HCT116 (cell line): ENCODE measurements around the gene UGT1A7. TPM values are rescaled to one million over a fixed set of nuclear protein-coding genes. Genes with fewer than 3 reads are reported as not detected.
"Not testable (repeated sequence)": the region's sequence is repeated elsewhere in the genome, so short reads cannot be mapped to it uniquely, and the experiment has no call there.

ENCODE experiments used
- ATAC-seq: fragments of 200-7000 bp; cut with Tn5 transposase; 2 replicates; pipeline ENCODE4 v1.9.1; 2020; ENCODE audit warnings: mild to moderate bottlenecking, moderate library complexity
- BruUV-seq: library from RNA; stranded (reverse); fragments of 400-500 nt; replicated peaks from 2 replicates; lab custom pipeline; 2021; lab: Mats Ljungman, UMichigan
- CTCF ChIA-PET: fragments of 300-600 bp; sonication (Branson Sonifier 250); formaldehyde crosslinking; loops from one replicate; lab custom pipeline; 2021; ENCODE audit warnings: antibody characterized with exemption; lab: Charles Lee
- POLR2A ChIA-PET: fragments of 300-600, 350-600 bp; sonication (Branson Sonifier 250); formaldehyde crosslinking; loops from one replicate; lab custom pipeline; 2021; ENCODE audit warnings: antibody characterized with exemption; lab: Charles Lee
- RAD21 ChIA-PET, 2 experiments: fragments of 300-600 bp; sonication (Branson Sonifier 250); formaldehyde crosslinking; loops; one replicate each; lab custom pipeline; 2023; ENCODE audit warnings: low total read pairs in 2 of 2; ENCODE audit not compliant: uncharacterized antibody in 2 of 2, unreplicated experiment in 2 of 2, low non-redundant PET in 1 of 2; lab: Charles Lee
- DNase-seq: peaks from one replicate; pipeline ENCODE4 v3.0.0-alpha.2; 2010; ENCODE audit warnings: low read depth, low spot score
- H2AFZ ChIP-seq: fragments of 200-600 bp; shearing (Covaris generic), sonication (generic); 2 replicates; pipeline ENCODE4 v1.6.1; 2017; ENCODE audit warnings: low read depth, mixed run types, mixed read lengths, antibody characterized with exemption, low read length; ENCODE audit not compliant: poor library complexity, severe bottlenecking
- H3K27ac ChIP-seq: 2 replicates; pipeline ENCODE4 v1.5.1; 2012; ENCODE audit warnings: low read depth, low read length
- H3K27me3 ChIP-seq: fragments of 200-600 bp; sonication (generic); 2 replicates; pipeline ENCODE4 v1.6.1; 2016; ENCODE audit warnings: mixed run types, low read length, mixed read lengths; ENCODE audit not compliant: insufficient read depth
- H3K36me3 ChIP-seq, 2 experiments: fragments of 200-500 bp in 1 of 2; fragments of 200-600 bp in 1 of 2; sonication (Bioruptor generic) in 1 of 2; sonication (generic) in 1 of 2; 2 replicates each; pipeline versions ENCODE4 v1.5.1 to v1.6.1; 2014 to 2016; ENCODE audit warnings: low read length in 2 of 2, inconsistent platforms in 1 of 2, mixed read lengths in 1 of 2, mixed run types in 1 of 2; ENCODE audit not compliant: insufficient read depth in 2 of 2, control insufficient read depth in 1 of 2
- H3K4me1 ChIP-seq, 2 experiments: fragments of 200-600 bp in 1 of 2; sonication (generic) in 1 of 2; 2 replicates each; pipeline versions ENCODE4 v1.5.1 to v1.6.1; 2012 to 2017; ENCODE audit warnings: low read length in 2 of 2, inconsistent platforms in 1 of 2, mild to moderate bottlenecking in 1 of 2, mixed read lengths in 1 of 2, mixed run types in 1 of 2, moderate library complexity in 1 of 2; ENCODE audit not compliant: insufficient read depth in 2 of 2, control insufficient read depth in 1 of 2
- H3K4me2 ChIP-seq: fragments of 200-600 bp; sonication (generic); 2 replicates; pipeline ENCODE4 v1.6.1; 2017; ENCODE audit warnings: mixed run types, low read length, mixed read lengths
- H3K4me3 ChIP-seq, 2 experiments: fragments of 200-600 bp in 1 of 2; sonication (generic) in 1 of 2; replicated peaks in 1 of 2; 2 replicates each; pipeline ENCODE4 v1.5.1; 2011 to 2016; ENCODE audit warnings: low read length in 2 of 2, control low read depth in 1 of 2, low read depth in 1 of 2, mild to moderate bottlenecking in 1 of 2, mixed read lengths in 1 of 2, mixed run types in 1 of 2
- H3K79me2 ChIP-seq: fragments of 200-600 bp; sonication (generic); 2 replicates; pipeline ENCODE4 v1.6.1; 2017; ENCODE audit warnings: mild to moderate bottlenecking, mixed run types, low read length, moderate library complexity, mixed read lengths; ENCODE audit not compliant: insufficient read depth
- H3K9ac ChIP-seq: fragments of 200-600 bp; sonication (generic); 2 replicates; pipeline ENCODE4 v1.6.1; 2016; ENCODE audit warnings: low read length, mixed read lengths
- H3K9me2 ChIP-seq: fragments of 200-600 bp; sonication (generic), shearing (Covaris generic); 2 replicates; pipeline ENCODE4 v1.6.1; 2017; ENCODE audit warnings: mixed run types, mild to moderate bottlenecking, moderate library complexity; ENCODE audit not compliant: insufficient read depth
- H3K9me3 ChIP-seq, 2 experiments: fragments of 200-500 bp in 1 of 2; fragments of 200-600 bp in 1 of 2; sonication (Bioruptor generic) in 1 of 2; sonication (generic) in 1 of 2; 2 replicates each; pipeline ENCODE4 v1.6.1; 2014 to 2017; ENCODE audit warnings: low read length in 2 of 2, mixed read lengths in 2 of 2, inconsistent platforms in 1 of 2, low read depth in 1 of 2, mild to moderate bottlenecking in 1 of 2, mixed run types in 1 of 2, moderate library complexity in 1 of 2; ENCODE audit not compliant: control insufficient read depth in 1 of 2, insufficient read depth in 1 of 2
- H4K20me1 ChIP-seq: fragments of 200-600 bp; sonication (generic), shearing (Covaris generic); 2 replicates; pipeline ENCODE4 v1.6.1; 2017; ENCODE audit warnings: mixed run types, mild to moderate bottlenecking, moderate library complexity; ENCODE audit not compliant: insufficient read depth
- ELF1 ChIP-seq: IDR thresholded peaks from 2 replicates; pipeline ENCODE4 v1.6.1; 2012; ENCODE audit warnings: low read depth, borderline replicate concordance
- JUND ChIP-seq: IDR thresholded peaks from 2 replicates; pipeline ENCODE4 v1.6.1; 2012
- RAD21 ChIP-seq: IDR thresholded peaks from 2 replicates; pipeline ENCODE4 v1.6.1; 2012; ENCODE audit warnings: low read depth, mild to moderate bottlenecking
- SIN3A ChIP-seq: IDR thresholded peaks from 2 replicates; pipeline ENCODE4 v1.6.1; 2012; ENCODE audit warnings: low read depth
- intact Hi-C: fragments of 100-400 bp; cut with micrococcal nuclease; formaldehyde crosslinking; loops from 2 replicates; pipeline ENCODE4 v1.10.0; 2022
- total RNA-seq: library from RNA; stranded (reverse); gene quantifications from one replicate; pipeline ENCODE4 v1.2.1, GENCODE V29; 2021; ENCODE audit not compliant: unreplicated experiment
- TF ChIP-seq, protein P1 (sequence below), 3 experiments: fragments of 200-600 bp in 1 of 3; sonication (generic) in 1 of 3; IDR thresholded peaks in 2 of 3; conservative IDR thresholded peaks in 1 of 3; 2 replicates each; pipeline ENCODE4 v1.5.1; 2012 to 2017; ENCODE audit warnings: low read depth in 2 of 3, low read length in 2 of 3, antibody characterized with exemption in 1 of 3, borderline replicate concordance in 1 of 3, control low read depth in 1 of 3, mild to moderate bottlenecking in 1 of 3, mixed read lengths in 1 of 3, mixed run types in 1 of 3, moderate library complexity in 1 of 3; ENCODE audit not compliant: insufficient read depth in 1 of 3
- TF ChIP-seq, protein P2 (sequence below): IDR thresholded peaks from 2 replicates; pipeline ENCODE4 v1.6.1; 2011; ENCODE audit warnings: mild to moderate bottlenecking, low read length, moderate library complexity; ENCODE audit not compliant: insufficient replicate concordance; ENCODE audit errors: extremely low read depth

The UGT1A7 gene
- total RNA-seq, 1 experiment from 2014 or later: not detected

DNA sequence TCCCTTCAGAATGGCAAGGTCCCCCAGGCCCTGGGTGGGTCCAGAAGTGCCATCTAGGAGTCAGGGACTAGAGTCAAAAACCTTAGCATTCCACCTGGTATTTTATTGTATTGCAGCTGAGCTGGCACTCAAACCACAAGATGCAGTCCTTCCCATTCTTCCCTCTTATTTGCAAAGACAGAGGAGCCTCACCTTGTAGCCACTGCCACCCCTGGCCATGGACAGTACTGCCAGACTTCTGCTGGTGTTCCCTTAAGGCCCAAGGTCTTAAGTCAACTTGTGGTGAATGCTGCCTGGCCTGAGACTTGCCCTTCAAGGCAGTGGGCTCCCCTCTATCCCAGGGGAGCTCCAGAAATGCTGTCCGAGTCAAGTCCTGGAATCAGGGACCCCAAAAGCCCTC is 38.6 kb upstream of the UGT1A7 start:
- H3K9me3 ChIP-seq: no peaks in the 10 kb centered on the region; a peak in 1 of 4 replicates
- H3K36me3 ChIP-seq: no peaks in the 10 kb centered on the region
- ChIA-PET RAD21 (no interaction called here), POLR2A (no interaction called here), CTCF (no interaction called here)
- TF ChIP-seq, protein P1, sequence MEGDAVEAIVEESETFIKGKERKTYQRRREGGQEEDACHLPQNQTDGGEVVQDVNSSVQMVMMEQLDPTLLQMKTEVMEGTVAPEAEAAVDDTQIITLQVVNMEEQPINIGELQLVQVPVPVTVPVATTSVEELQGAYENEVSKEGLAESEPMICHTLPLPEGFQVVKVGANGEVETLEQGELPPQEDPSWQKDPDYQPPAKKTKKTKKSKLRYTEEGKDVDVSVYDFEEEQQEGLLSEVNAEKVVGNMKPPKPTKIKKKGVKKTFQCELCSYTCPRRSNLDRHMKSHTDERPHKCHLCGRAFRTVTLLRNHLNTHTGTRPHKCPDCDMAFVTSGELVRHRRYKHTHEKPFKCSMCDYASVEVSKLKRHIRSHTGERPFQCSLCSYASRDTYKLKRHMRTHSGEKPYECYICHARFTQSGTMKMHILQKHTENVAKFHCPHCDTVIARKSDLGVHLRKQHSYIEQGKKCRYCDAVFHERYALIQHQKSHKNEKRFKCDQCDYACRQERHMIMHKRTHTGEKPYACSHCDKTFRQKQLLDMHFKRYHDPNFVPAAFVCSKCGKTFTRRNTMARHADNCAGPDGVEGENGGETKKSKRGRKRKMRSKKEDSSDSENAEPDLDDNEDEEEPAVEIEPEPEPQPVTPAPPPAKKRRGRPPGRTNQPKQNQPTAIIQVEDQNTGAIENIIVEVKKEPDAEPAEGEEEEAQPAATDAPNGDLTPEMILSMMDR (IDR thresholded peaks at IDR 0.05 in 2 of 3, conservative IDR thresholded peaks at IDR 0.05 in 1 of 3; ENCODE audit: borderline replicate concordance in 1 of 3, insufficient read depth in 1 of 3, low read depth in 2 of 3, low read length in 2 of 3): peak in 2 of 3 experiments; percentile 50 to 52; a peak in 4 of 6 replicates
- no peak for TF ChIP-seq JUND
- TF ChIP-seq RAD21: peak; percentile 8; the same call in 1 of the 2 replicates
- TF ChIP-seq SIN3A: no peak
- TF ChIP-seq ELF1: no peak
- TF ChIP-seq, protein P2, sequence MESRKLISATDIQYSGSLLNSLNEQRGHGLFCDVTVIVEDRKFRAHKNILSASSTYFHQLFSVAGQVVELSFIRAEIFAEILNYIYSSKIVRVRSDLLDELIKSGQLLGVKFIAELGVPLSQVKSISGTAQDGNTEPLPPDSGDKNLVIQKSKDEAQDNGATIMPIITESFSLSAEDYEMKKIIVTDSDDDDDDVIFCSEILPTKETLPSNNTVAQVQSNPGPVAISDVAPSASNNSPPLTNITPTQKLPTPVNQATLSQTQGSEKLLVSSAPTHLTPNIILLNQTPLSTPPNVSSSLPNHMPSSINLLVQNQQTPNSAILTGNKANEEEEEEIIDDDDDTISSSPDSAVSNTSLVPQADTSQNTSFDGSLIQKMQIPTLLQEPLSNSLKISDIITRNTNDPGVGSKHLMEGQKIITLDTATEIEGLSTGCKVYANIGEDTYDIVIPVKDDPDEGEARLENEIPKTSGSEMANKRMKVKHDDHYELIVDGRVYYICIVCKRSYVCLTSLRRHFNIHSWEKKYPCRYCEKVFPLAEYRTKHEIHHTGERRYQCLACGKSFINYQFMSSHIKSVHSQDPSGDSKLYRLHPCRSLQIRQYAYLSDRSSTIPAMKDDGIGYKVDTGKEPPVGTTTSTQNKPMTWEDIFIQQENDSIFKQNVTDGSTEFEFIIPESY: no peak
- no peaks in the 10 kb centered on the region for H3K27me3 ChIP-seq
- H3K4me2 ChIP-seq: no peak overlapping the region
- H3K4me3 ChIP-seq: no peak overlapping the region
- H2AFZ ChIP-seq: no peak overlapping the region
- peak; percentile 27 for DNase-seq
- H4K20me1 ChIP-seq: no peaks in the 10 kb centered on the region
- BruUV-seq: no TSS peak
- H3K27ac ChIP-seq: no peak overlapping the region
- no peak overlapping the region for H3K9ac ChIP-seq
- intact Hi-C loops: no loop called here
- peak; percentile 98 for ATAC-seq
- H3K4me1 ChIP-seq: peaks cover 2 to 5% of the 10 kb centered on the region in 2 experiments; a peak in 3 of 4 replicates
- H3K9me2 ChIP-seq: no peaks in the 10 kb centered on the region
- no peaks in the 10 kb centered on the region for H3K79me2 ChIP-seq

DNA sequence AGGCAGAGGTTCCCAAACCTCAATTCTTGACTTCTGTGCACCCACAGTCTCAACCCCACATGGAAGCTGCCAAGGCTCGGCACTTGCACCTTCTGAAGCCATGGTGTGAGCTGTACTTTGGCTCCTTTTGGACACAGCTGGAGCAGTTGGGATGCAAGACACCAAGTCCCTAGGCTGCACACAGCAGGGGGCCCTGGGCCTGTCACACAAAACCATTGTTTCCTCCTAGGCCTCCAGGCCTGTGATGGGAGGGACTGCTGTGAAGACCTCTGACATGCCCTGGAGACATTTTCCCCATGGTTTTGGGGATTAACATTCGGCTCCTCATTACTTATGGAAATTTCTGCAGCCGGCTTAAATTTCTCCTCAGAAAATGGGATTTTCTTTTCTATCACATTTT is 35.7 kb upstream of the UGT1A7 start:
- H3K27me3 ChIP-seq, H4K20me1 ChIP-seq, H3K4me2 ChIP-seq, H3K79me2 ChIP-seq, intact Hi-C loops, H3K27ac ChIP-seq, CTCF ChIA-PET, H2AFZ ChIP-seq, H3K9me3 ChIP-seq, RAD21 ChIA-PET, ATAC-seq, H3K9ac ChIP-seq, H3K4me3 ChIP-seq, BruUV-seq, DNase-seq, H3K36me3 ChIP-seq, H3K4me1 ChIP-seq, POLR2A ChIA-PET, H3K9me2 ChIP-seq: not testable (repeated sequence)
